Hepatocyte (in vitro differentiated cells): Measurements from ENCODE around the gene CNNM2. TPM values are rescaled to one million over a fixed set of nuclear protein-coding genes. Genes with fewer than 3 reads are reported as not detected.

Experiments
- DNase-seq: peaks from one replicate; pipeline ENCODE4 v3.0.0-alpha.2; 2016; ENCODE audit warnings: low spot score
- H2AFZ ChIP-seq: fragments of 200-600 bp; sonication (generic); 2 replicates; pipeline ENCODE4 v1.6.0; 2016; ENCODE audit warnings: antibody characterized with exemption, mild to moderate bottlenecking
- H3K27ac ChIP-seq: fragments of 200-600 bp; sonication (generic); 2 replicates; pipeline ENCODE4 v1.5.1; 2016; ENCODE audit warnings: mild to moderate bottlenecking
- H3K27me3 ChIP-seq: fragments of 200-600 bp; sonication (generic); 2 replicates; pipeline ENCODE4 v1.6.1; 2016
- H3K36me3 ChIP-seq: fragments of 200-600 bp; sonication (generic); replicated peaks from 2 replicates; pipeline ENCODE4 v1.5.1; 2016; ENCODE audit warnings: low read depth; ENCODE audit not compliant: insufficient read depth
- H3K4me1 ChIP-seq: fragments of 200-600 bp; sonication (generic); 2 replicates; pipeline ENCODE4 v1.5.1; 2016; ENCODE audit warnings: mild to moderate bottlenecking, moderate library complexity; ENCODE audit not compliant: insufficient read depth
- H3K4me2 ChIP-seq: fragments of 200-600 bp; sonication (generic); 2 replicates; pipeline ENCODE4 v1.6.0; 2016
- H3K4me3 ChIP-seq: fragments of 200-600 bp; sonication (generic); 2 replicates; pipeline ENCODE4 v1.5.1; 2016; ENCODE audit warnings: mild to moderate bottlenecking
- H3K79me2 ChIP-seq: fragments of 200-600 bp; sonication (generic); 2 replicates; pipeline ENCODE4 v1.6.0; 2017; ENCODE audit warnings: mild to moderate bottlenecking
- H3K9me2 ChIP-seq: fragments of 200-600 bp; sonication (generic); replicated peaks from 2 replicates; pipeline ENCODE4 v1.6.0; 2017; ENCODE audit warnings: mild to moderate bottlenecking; ENCODE audit not compliant: insufficient read depth
- H3K9me3 ChIP-seq: fragments of 200-600 bp; sonication (generic); 2 replicates; pipeline ENCODE4 v1.5.1; 2016; ENCODE audit warnings: low read depth, mild to moderate bottlenecking
- H4K20me1 ChIP-seq: fragments of 200-600 bp; sonication (generic); 2 replicates; pipeline ENCODE4 v1.6.0; 2016; ENCODE audit warnings: mild to moderate bottlenecking; ENCODE audit not compliant: insufficient read depth, poor library complexity, severe bottlenecking
- EZH2 ChIP-seq: fragments of 200-600 bp; sonication (generic); IDR thresholded peaks from 2 replicates; pipeline ENCODE4 v1.6.1; 2016; ENCODE audit warnings: antibody characterized with exemption, mild to moderate bottlenecking, borderline replicate concordance
- EZH2phosphoT487 ChIP-seq: fragments of 200-600 bp; sonication (generic); IDR thresholded peaks from one replicate; pipeline ENCODE4 v1.6.1; 2018; ENCODE audit warnings: antibody characterized with exemption, mild to moderate bottlenecking, low read depth, moderate library complexity; ENCODE audit not compliant: unreplicated experiment, severe bottlenecking
- WGBS: methylation state at CpG from one replicate; pipeline ENCODE4 v1.1.6; 2016; ENCODE audit warnings: low lambda C conversion rate; ENCODE audit errors: missing lambda C conversion rate; 5-methylcytosine and 5-hydroxymethylcytosine counted together
- polyA plus RNA-seq: library from polyadenylated mRNA; unstranded; fragments of >200 nt; fragmentation: Nextera tagmentation; extraction: Ambion mirVana; gene quantifications from 2 replicates; pipeline ENCODE4 v1.2.1, GENCODE V29; 2016
- total RNA-seq: library from RNA; depleted of rRNA; stranded (reverse); fragments of >200 nt; gene quantifications from 2 replicates; pipeline ENCODE4 v1.2.3, GENCODE V29; 2014
- TF ChIP-seq, protein P1 (sequence below): fragments of 200-600 bp; sonication (generic); IDR thresholded peaks from 2 replicates; pipeline ENCODE4 v1.5.1; 2016; ENCODE audit warnings: antibody characterized with exemption, mild to moderate bottlenecking; ENCODE audit not compliant: poor library complexity

Gene CNNM2
- total and polyA plus RNA-seq, 2 experiments from 2014 or later = 6.8 to 9.8 TPM

GRCh38 chr10:103072276-103072675 lies 154.2 kb downstream of the CNNM2 start:
- no peaks in the 10 kb centered on the region for H3K27me3 ChIP-seq
- no peak overlapping the region for H3K4me2 ChIP-seq
- no peaks in the 10 kb centered on the region for H3K9me3 ChIP-seq
- H3K9me2 ChIP-seq = no peaks in the 10 kb centered on the region
- H3K4me1 ChIP-seq = no peaks in the 10 kb centered on the region
- WGBS = 92% methylated on average over 21 of the region's 22 CpGs
- no peak overlapping the region for H3K27ac ChIP-seq
- H3K4me3 ChIP-seq = no peak overlapping the region
- DNase-seq = no peak
- no peaks in the 10 kb centered on the region for H3K79me2 ChIP-seq
- no peak overlapping the region for H2AFZ ChIP-seq
- no peaks in the 10 kb centered on the region for H4K20me1 ChIP-seq
- no peak for TF ChIP-seq EZH2phosphoT487
- TF ChIP-seq EZH2 = no peak
- TF ChIP-seq, protein P1, sequence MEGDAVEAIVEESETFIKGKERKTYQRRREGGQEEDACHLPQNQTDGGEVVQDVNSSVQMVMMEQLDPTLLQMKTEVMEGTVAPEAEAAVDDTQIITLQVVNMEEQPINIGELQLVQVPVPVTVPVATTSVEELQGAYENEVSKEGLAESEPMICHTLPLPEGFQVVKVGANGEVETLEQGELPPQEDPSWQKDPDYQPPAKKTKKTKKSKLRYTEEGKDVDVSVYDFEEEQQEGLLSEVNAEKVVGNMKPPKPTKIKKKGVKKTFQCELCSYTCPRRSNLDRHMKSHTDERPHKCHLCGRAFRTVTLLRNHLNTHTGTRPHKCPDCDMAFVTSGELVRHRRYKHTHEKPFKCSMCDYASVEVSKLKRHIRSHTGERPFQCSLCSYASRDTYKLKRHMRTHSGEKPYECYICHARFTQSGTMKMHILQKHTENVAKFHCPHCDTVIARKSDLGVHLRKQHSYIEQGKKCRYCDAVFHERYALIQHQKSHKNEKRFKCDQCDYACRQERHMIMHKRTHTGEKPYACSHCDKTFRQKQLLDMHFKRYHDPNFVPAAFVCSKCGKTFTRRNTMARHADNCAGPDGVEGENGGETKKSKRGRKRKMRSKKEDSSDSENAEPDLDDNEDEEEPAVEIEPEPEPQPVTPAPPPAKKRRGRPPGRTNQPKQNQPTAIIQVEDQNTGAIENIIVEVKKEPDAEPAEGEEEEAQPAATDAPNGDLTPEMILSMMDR = no peak
- H3K36me3 ChIP-seq = no peaks in the 10 kb centered on the region

DNA sequence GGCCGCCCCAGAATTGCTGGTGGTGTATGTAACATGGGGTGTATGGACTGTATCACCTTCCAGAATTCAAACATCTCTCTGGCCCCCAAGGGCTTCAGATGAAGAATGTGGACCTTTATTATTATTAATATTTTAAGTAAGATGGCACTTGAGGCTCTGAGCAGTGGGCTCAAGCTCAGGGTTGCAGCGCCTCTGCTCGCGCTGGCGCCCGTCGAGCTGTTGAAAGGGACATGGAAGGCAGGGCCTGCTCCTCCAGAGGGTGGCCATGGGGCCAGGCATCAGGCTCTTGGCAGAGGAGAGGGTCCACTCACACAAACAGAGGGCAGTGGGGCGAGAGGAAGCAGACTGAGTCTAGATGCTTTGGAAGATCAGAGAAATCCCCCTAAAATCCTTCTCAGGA lies 154.8 kb downstream of the CNNM2 start:
- Histone ChIP-seq H3K4me3 (no peak overlapping the region), H3K79me2 (no peaks in the 10 kb centered on the region), H3K4me2 (no peak overlapping the region), H2AFZ (no peak overlapping the region), H3K9me2 (no peaks in the 10 kb centered on the region), H4K20me1 (no peaks in the 10 kb centered on the region), H3K27me3 (no peaks in the 10 kb centered on the region), H3K27ac (no peak overlapping the region), H3K4me1 (no peaks in the 10 kb centered on the region), H3K36me3 (no peaks in the 10 kb centered on the region), H3K9me3 (no peaks in the 10 kb centered on the region)
- TF ChIP-seq EZH2 (no peak), EZH2phosphoT487 (no peak)
- TF ChIP-seq, protein P1 = no peak
- 96% methylated on average over 8 of the region's 8 CpGs for WGBS
- DNase-seq = no peak

GRCh38 chr10:103077020-103077419 lies 158.9 kb downstream of the CNNM2 start:
- H2AFZ ChIP-seq = no peak overlapping the region
- H3K27me3 ChIP-seq = no peaks in the 10 kb centered on the region
- no peaks in the 10 kb centered on the region for H3K4me1 ChIP-seq
- no peak overlapping the region for H3K4me3 ChIP-seq
- no peaks in the 10 kb centered on the region for H3K36me3 ChIP-seq
- no peaks in the 10 kb centered on the region for H3K9me2 ChIP-seq
- H3K9me3 ChIP-seq = no peaks in the 10 kb centered on the region
- H4K20me1 ChIP-seq = no peaks in the 10 kb centered on the region
- no peaks in the 10 kb centered on the region for H3K79me2 ChIP-seq
- no peak overlapping the region for H3K4me2 ChIP-seq
- DNase-seq = no peak
- no peak for TF ChIP-seq EZH2
- TF ChIP-seq EZH2phosphoT487 = no peak
- TF ChIP-seq, protein P1 = no peak
- 97% methylated on average over 15 of the region's 21 CpGs for WGBS
- H3K27ac ChIP-seq = no peak overlapping the region
